GM18520 (cell line): Measurements from ENCODE around the gene DOCK2.

ENCODE experiments used
- ATAC-seq: cut with Tn5 transposase; IDR thresholded peaks from one replicate; pipeline ENCODE4 v1.9.1; 2021; ENCODE audit not compliant: unreplicated experiment

DOCK2 gene

DNA sequence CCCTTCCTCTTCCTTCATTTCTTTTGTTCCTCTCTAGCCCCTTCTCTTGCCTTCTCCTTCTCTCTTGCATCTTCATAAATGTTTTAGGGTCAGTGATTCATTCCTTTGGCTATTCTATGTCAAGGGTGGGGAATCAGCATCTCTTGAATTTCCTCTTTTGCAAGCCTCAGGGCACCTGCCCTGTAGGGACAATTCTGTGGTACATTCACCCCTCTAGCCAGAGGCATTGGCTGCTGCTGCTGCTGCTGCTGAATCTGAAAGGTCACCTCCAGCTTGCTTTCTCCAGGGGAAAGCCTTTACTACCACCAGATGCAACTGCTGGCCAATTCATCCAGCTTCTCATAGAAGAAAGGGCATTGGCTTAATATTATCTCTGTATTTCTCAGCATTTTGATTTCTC is 255.9 kb downstream of the DOCK2 start:
- no peak for ATAC-seq

GRCh38 chr5:169893571-169893970 is 256.5 kb downstream of the DOCK2 start:
- ATAC-seq, result no peak

DNA sequence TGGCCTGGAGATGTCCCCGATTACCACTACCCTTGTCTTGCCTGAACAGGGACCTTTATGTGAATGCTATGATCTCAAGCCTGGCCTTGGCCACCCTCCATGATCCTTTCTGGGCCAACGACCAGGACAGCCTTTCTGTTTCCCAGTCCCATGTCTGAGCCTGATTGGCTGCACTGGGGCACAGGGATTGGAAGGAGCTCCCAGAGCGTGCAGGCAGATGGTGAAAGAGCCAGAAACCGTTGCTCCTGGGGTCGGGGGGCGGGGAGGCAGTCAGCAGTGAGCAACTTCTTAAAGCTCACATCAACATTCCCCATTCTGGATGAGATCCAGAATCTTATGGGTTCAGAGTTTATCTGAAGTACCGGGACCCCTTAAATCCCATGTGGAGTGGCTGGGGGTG is 258.9 kb downstream of the DOCK2 start:
- ATAC-seq, result no peak

DNA sequence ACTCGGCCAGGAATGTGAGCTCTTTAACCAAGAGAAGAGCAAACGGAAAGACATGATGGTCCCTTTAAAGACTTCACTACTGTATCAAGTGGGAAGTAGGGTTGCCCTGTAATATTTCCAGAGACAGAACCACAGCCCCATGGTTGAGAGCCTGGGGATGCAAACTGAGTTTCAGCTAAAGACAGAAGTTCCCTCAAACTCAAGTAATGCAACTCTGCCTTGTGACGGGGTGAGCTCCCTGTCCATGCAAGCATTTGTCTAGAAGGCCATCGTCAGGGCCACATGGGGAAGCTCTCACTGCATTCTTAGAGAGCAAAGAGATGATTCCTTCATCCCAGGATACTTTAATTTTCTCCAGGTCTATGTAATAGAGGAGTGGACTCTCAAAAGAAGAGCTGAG is 260.4 kb downstream of the DOCK2 start:
- ATAC-seq, result no peak

- peak; percentile 57 for ATAC-seq
Measured at GRCh38 chr5:169901896-169902295, 264.8 kb downstream of the DOCK2 start.

DNA sequence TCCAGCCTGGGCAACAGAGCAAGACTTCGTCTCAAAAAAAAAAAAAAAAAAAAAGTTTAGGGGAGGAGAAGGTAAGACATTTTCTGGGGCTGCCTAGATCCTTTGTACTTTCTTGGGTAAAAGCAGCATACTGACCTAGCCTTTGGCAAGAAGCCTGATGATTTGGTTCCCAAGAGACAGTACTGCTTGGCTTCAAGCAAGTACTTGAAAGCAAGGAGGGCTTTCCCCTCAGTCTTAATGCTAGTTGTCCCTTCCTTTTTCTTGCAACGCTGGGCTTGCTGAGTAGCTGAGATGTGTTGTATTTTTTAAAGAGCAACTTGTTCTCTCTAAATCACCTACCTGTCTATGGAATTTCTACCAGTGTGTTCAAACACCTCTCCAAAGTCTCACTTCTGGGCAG is 267.0 kb downstream of the DOCK2 start:
- no peak for ATAC-seq

- no peak for ATAC-seq
Measured at GRCh38 chr5:169904508-169904907, 267.4 kb downstream of the DOCK2 start.

DNA sequence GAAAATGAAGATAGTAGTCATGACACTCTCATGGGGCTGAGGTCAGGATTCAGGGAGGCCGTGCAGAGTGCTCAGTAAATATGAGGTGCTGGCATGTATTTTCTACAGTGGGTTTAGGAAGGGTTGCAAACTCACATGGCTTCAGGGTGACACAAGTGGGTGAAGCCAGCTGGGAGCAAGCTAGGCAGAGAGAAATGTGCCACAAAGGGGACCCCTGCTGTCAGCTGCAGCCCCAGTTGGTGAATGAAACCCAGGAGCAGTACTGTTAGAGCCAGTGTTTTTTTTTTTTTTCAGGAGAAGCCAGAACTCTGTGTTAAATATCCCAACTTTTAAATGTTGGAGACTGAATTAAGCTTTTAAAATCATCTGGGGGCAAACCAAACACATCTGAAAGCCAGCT is 267.9 kb downstream of the DOCK2 start:
- no peak for ATAC-seq

DNA sequence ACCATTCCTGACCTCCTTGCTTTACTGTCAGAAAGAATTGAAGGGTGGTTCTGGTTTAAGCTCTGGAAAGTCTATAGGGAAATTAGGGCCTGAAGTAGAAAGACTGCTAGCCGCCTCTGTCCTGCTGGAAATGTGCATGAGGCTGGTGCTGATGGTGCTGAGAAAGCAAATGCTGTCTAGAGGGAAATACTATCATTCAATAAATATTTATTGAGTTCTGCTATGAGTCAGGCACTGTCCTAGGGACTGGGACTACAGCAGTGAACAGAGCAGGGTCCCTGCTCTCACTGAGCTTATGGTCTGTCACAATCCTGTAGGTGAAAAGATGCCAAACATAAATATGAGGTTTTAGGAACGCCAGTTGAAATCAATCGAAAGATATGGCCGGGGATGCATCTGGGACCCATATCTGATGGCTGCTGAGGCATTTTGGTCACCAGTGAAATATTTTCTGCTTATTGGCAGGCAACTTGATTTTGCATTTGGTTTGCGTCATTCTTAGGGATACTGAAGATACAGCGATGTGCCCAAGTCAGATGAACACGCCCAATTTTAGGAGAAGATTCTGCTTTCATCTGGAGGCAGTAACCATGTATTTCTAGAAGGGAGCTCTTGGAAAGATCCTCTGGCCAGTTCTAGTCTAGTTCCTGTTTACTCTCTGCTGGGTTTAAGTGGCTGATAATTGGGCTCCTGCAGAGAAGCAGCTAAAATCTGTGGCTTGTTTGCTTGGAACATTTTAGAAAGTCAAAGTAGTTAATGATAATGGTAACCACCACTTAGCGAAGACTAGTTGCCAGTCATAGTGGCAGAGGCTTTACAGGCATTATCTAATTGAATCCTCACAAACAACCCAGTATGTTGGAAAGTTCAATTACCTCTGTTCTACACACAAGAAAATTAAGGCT is 269.9 kb downstream of the DOCK2 start:
- no peak for ATAC-seq

- ATAC-seq, result no peak
Measured at GRCh38 chr5:169908864-169909263, 271.8 kb downstream of the DOCK2 start.

GRCh38 chr5:169909945-169910344 is 272.9 kb downstream of the DOCK2 start:
- no peak for ATAC-seq

GRCh38 chr5:169910393-169910792 is 273.3 kb downstream of the DOCK2 start:
- ATAC-seq, result no peak

GRCh38 chr5:169911448-169912212 is 274.6 kb downstream of the DOCK2 start:
- ATAC-seq, result no peak

GRCh38 chr5:169913479-169913878 is 276.4 kb downstream of the DOCK2 start:
- no peak for ATAC-seq

GRCh38 chr5:169914766-169915165 is 277.7 kb downstream of the DOCK2 start:
- no peak for ATAC-seq

DNA sequence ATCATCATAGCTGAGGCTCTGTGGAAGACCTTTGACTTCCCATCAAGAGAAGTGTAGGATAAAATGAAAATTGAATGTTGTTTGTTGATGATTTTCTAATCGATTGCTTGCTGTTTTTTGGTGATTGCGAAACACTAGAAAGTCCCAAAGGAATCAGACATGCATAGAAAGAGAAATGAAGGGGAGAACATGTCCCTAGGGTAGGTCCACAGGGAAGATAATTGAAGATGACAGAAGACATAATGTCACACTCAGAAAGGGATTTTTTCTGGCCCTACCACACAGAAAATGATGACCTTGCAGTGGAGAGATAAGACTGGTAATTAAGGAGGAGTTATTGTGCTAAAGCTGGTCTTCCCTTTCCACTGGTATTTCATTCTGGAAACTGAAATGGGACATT is 280.4 kb downstream of the DOCK2 start:
- ATAC-seq, result no peak

- ATAC-seq, result no peak
Measured at GRCh38 chr5:169918228-169918627, 281.2 kb downstream of the DOCK2 start.

GRCh38 chr5:169920474-169920873 is 283.4 kb downstream of the DOCK2 start:
- no peak for ATAC-seq

DNA sequence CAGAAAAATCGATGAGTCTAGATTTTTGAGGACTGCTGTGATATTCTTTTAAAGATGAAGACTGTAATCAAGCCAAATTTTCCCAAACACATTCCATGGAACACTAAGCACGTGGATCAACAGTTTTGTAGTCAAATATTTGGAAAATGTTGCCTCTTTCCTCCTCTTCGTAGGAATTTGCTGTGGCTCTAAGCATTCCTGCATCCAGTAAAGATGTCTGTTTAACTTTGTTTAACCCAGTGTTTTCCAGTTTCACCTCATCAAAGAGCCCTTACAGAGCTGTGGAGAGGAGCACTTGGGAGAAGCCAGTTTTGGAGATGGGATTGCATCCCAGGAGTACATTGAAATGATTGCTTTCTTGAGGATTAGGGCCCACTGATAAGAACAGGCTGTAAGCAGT is 284.3 kb downstream of the DOCK2 start:
- ATAC-seq, result no peak

DNA sequence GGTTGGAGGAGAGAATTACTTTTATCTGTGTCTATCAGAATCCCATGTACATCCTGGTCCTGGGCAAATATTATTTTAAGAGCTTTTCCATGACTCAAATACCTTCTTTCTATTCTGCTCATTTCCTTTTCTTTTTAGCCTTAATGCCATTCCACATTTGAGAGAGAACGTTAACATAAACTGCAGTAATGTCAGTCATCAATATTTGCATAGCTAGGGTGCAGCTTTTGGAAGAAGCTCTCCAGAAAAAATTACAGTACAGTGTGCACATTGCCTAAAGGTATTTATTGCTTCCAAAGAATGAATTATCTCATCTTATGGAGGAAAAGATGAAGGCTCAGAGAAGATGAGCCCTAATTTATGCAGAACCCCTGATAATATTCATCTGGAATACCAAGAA is 284.9 kb downstream of the DOCK2 start:
- ATAC-seq, result no peak

GRCh38 chr5:169922474-169922873 is 285.4 kb downstream of the DOCK2 start:
- no peak for ATAC-seq

GRCh38 chr5:169923988-169924387 is 286.9 kb downstream of the DOCK2 start:
- peak; percentile 77 for ATAC-seq
